ENCODE measurements around the gene B3GNT2.

DNA sequence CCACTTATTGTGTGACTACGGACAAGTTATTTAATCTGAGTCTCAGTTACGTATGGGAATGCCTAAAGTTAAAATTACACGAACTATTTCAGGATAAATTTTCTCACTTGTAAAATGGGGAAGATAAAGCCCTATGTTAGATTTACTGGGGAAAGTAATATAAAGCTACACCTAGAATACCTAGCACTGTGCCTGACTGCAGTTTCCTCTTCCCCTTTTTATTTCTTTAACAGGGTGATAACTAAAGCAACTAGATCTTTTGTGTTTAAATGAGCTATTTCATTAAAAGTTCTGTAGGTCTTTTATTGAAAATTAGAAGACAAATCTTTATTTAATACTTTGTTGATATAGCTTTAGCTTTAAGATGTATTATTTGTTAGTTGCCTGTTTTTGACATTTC, 5.0 kb downstream of the B3GNT2 start:
- TF ChIP-seq POLR2A (IDR thresholded peaks at IDR 0.05) = no peak
- TF ChIP-seq, protein P1, sequence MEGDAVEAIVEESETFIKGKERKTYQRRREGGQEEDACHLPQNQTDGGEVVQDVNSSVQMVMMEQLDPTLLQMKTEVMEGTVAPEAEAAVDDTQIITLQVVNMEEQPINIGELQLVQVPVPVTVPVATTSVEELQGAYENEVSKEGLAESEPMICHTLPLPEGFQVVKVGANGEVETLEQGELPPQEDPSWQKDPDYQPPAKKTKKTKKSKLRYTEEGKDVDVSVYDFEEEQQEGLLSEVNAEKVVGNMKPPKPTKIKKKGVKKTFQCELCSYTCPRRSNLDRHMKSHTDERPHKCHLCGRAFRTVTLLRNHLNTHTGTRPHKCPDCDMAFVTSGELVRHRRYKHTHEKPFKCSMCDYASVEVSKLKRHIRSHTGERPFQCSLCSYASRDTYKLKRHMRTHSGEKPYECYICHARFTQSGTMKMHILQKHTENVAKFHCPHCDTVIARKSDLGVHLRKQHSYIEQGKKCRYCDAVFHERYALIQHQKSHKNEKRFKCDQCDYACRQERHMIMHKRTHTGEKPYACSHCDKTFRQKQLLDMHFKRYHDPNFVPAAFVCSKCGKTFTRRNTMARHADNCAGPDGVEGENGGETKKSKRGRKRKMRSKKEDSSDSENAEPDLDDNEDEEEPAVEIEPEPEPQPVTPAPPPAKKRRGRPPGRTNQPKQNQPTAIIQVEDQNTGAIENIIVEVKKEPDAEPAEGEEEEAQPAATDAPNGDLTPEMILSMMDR (IDR thresholded peaks at IDR 0.05) = no peak
- no peak for TF ChIP-seq EP300 (IDR thresholded peaks at IDR 0.05)

Measured in ovary (tissue), 3 donors.